Stomach (tissue), 9 donors: ENCODE data around the gene SMYD5. TPM values are rescaled to one million over a fixed set of nuclear protein-coding genes. Genes with fewer than 3 reads are reported as not detected.
A peak's percentile ranks its signal among the peaks of the same experiment; 100 is the strongest.

ENCODE experiments used
- DNase-seq, 2 donors: peaks; one replicate each; pipeline versions ENCODE4 v3.0.0 to v3.0.0-alpha.2; 2013 to 2019
- H3K27ac ChIP-seq, 5 donors: fragments of 200-600 bp in 4 of 5; sonication (generic) in 4 of 5; one replicate each; pipeline ENCODE4 v1.5.1; 2013 to 2019; ENCODE audit warnings: mild to moderate bottlenecking in 1 of 5, moderate library complexity in 1 of 5
- H3K27me3 ChIP-seq, 3 donors: fragments of 200-600 bp; sonication (generic); one replicate each; pipeline ENCODE4 v1.5.1; 2017 to 2019; ENCODE audit warnings: mixed run types in 1 of 3
- H3K36me3 ChIP-seq, 4 donors: fragments of 200-600 bp; sonication (generic); 1 replicate in 3 of 4; 2 replicates in 1 of 4; pipeline ENCODE4 v1.5.1; 2016 to 2019
- H3K4me1 ChIP-seq, 4 donors: fragments of 200-600 bp; sonication (generic); one replicate each; pipeline ENCODE4 v1.5.1; 2016 to 2019
- H3K4me3 ChIP-seq, 4 donors: fragments of 200-600 bp; sonication (generic) in 3 of 4; one replicate each; pipeline ENCODE4 v1.5.1; 2016 to 2019; ENCODE audit warnings: mild to moderate bottlenecking in 1 of 4
- H3K9me3 ChIP-seq, 4 donors: fragments of 200-600 bp; sonication (generic); one replicate each; pipeline ENCODE4 v1.5.1; 2016 to 2019
- EP300 ChIP-seq: sonication (generic); formaldehyde crosslinking; IDR thresholded peaks from one replicate; pipeline ENCODE4 v1.6.1; 2017; ENCODE audit warnings: antibody characterized with exemption
- POLR2A ChIP-seq, 4 donors: fragments of 450-650 bp; IDR thresholded peaks; one replicate each; pipeline ENCODE4 v1.6.1; 2016; ENCODE audit warnings: antibody characterized with exemption in 4 of 4, control low read depth in 2 of 4, mild to moderate bottlenecking in 1 of 4, moderate library complexity in 1 of 4
- POLR2AphosphoS5 ChIP-seq, 3 donors: sonication (generic); formaldehyde crosslinking; IDR thresholded peaks; one replicate each; pipeline ENCODE4 v1.6.1; 2016; ENCODE audit warnings: antibody characterized with exemption in 3 of 3
- WGBS, 5 donors: extraction: QIAGEN DNeasy Blood & Tissue Kit in 3 of 5; methylation state at CpG; one replicate each; pipeline versions ENCODE4 v1.1.5 to v1.1.7; 2013 to 2018; 5-methylcytosine and 5-hydroxymethylcytosine counted together
- intact Hi-C: fragments of 100-400 bp; cut with DNase I; formaldehyde crosslinking; loops from one replicate; pipeline ENCODE4 v1.15.1; 2023; ENCODE audit warnings: low total_unique reads
- polyA plus RNA-seq, 3 donors: library from polyadenylated mRNA; stranded (reverse); fragments of 200-250 nt; gene quantifications; one replicate each; pipeline ENCODE4 v1.2.3, GENCODE V29; 2013
- total RNA-seq, 5 donors: library from RNA; depleted of rRNA; stranded (reverse); fragments of >200 nt; gene quantifications; one replicate each; pipeline versions ENCODE4 v1.1.0 to v1.2.3, GENCODE V29; 2014 to 2016
- TF ChIP-seq, protein P1 (sequence below), 7 experiments: fragments of 450-650 bp in 4 of 7; fragments of 200-600 bp in 3 of 7; sonication (generic) in 3 of 7; IDR thresholded peaks; one replicate each; pipeline ENCODE4 v1.5.1; 2016 to 2019; ENCODE audit warnings: antibody characterized with exemption in 7 of 7, control low read depth in 2 of 7, mild to moderate bottlenecking in 1 of 7
- donor health status: healthy with polysubstance abuse.
- donor health status: Bipolar disorder and iron deficiency.
- donor health status: healthy.

SMYD5 gene
- total and polyA plus RNA-seq, 8 donors: 3.5 to 136 (median 12.9) TPM

GRCh38 chr2:73258913-73259215 lies 44.8 kb downstream of the SMYD5 start:
- H3K36me3 ChIP-seq: peaks cover 0 to 24% (median 18%) of the 10 kb centered on the region in 4 donors
- no peak for DNase-seq
- TF ChIP-seq, protein P1, sequence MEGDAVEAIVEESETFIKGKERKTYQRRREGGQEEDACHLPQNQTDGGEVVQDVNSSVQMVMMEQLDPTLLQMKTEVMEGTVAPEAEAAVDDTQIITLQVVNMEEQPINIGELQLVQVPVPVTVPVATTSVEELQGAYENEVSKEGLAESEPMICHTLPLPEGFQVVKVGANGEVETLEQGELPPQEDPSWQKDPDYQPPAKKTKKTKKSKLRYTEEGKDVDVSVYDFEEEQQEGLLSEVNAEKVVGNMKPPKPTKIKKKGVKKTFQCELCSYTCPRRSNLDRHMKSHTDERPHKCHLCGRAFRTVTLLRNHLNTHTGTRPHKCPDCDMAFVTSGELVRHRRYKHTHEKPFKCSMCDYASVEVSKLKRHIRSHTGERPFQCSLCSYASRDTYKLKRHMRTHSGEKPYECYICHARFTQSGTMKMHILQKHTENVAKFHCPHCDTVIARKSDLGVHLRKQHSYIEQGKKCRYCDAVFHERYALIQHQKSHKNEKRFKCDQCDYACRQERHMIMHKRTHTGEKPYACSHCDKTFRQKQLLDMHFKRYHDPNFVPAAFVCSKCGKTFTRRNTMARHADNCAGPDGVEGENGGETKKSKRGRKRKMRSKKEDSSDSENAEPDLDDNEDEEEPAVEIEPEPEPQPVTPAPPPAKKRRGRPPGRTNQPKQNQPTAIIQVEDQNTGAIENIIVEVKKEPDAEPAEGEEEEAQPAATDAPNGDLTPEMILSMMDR (IDR thresholded peaks at IDR 0.05): no peak
- TF ChIP-seq POLR2AphosphoS5 (IDR thresholded peaks at IDR 0.05) (no peak), POLR2A (IDR thresholded peaks at IDR 0.05) (no peak), EP300 (no peak)
- H3K27ac ChIP-seq: no peak overlapping the region
- intact Hi-C loops: no loop called here
- H3K4me3 ChIP-seq: no peak overlapping the region
- no peaks in the 10 kb centered on the region for H3K27me3 ChIP-seq
- no peaks in the 10 kb centered on the region for H3K4me1 ChIP-seq
- WGBS, 5 donors: 77 to 97% (median 94%) methylated on average over 3 to 9 of the region's 9 CpGs
- no peaks in the 10 kb centered on the region for H3K9me3 ChIP-seq

DNA sequence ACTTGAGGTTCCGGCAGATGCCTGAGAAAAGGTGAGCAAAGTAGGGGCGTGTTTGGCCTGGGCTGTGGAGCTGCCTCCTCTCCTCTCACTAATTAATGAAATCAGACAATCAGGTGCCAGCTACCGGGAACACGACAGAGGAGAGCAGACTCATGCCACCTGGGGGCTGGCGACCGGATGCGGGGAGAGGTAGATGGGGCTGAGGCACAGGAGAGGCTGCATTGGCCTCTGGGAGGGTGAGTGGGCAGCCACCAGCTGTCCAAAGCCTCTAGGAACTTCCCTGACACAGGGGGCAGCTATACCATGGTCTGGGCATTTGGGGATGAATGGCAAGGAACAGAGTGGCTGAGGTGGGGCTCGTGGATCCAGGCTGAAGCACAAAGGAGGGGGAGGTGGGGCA lies 45.2 kb downstream of the SMYD5 start:
- intact Hi-C loops: no loop called here
- no peak overlapping the region for H3K4me3 ChIP-seq
- H3K27me3 ChIP-seq: no peaks in the 10 kb centered on the region
- no peak for DNase-seq
- H3K4me1 ChIP-seq: no peaks in the 10 kb centered on the region
- no peaks in the 10 kb centered on the region for H3K9me3 ChIP-seq
- peaks cover 0 to 21% (median 14%) of the 10 kb centered on the region in 4 donors for H3K36me3 ChIP-seq
- no peak overlapping the region for H3K27ac ChIP-seq
- TF ChIP-seq EP300 (no peak), POLR2A (IDR thresholded peaks at IDR 0.05) (no peak), POLR2AphosphoS5 (IDR thresholded peaks at IDR 0.05) (no peak)
- TF ChIP-seq, protein P1 (IDR thresholded peaks at IDR 0.05): no peak
- 87 to 95% (median 89%) methylated on average over 8 of the region's 8 CpGs for WGBS, 5 donors

GRCh38 chr2:73259704-73260337 lies 45.8 kb downstream of the SMYD5 start:
- no peak for DNase-seq
- 81 to 92% (median 84%) methylated on average over 4 of the region's 4 CpGs for WGBS, 5 donors
- Histone ChIP-seq H3K36me3 (peaks cover 0 to 15% (median 9%) of the 10 kb centered on the region in 4 donors), H3K4me1 (no peaks in the 10 kb centered on the region), H3K9me3 (no peaks in the 10 kb centered on the region), H3K27me3 (no peaks in the 10 kb centered on the region), H3K4me3 (no peak overlapping the region), H3K27ac (no peak overlapping the region)
- TF ChIP-seq POLR2AphosphoS5 (IDR thresholded peaks at IDR 0.05) (no peak), EP300 (no peak), POLR2A (IDR thresholded peaks at IDR 0.05) (no peak)
- TF ChIP-seq, protein P1 (IDR thresholded peaks at IDR 0.05): no peak
- intact Hi-C loops: no loop called here

DNA sequence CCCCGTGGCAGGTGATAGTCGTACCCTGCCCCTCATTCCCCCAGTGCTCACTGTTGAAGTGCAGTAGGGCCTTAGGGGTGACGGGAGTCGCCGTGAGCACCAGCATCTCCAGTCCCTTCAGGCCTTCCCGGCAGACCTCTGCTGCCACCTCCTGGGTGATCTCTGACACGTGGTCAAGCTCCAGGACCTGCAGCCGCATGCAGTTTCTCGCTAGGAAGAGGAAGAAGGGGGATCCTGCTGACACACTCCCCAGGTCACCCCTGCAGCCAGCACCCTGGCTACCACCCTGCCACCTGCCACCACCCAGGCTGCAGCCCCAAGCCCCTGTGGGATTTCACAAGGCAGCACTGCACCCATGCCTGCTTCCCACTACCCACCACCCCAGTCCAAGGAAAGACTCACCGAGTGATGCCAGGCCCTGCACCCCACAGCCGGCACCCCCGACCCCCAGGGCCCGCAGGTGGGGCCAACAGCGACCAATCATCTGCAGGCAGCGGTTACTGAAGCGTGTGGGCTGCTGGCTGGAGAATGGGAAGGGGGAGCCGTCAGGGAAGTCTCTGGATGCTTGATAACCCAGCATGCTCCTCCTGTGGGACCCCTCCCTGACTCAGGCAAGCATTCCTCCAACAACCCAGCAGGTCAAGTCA lies 46.4 kb downstream of the SMYD5 start:
- H3K36me3 ChIP-seq: peaks cover 0 to 11% (median 7%) of the 10 kb centered on the region in 4 donors
- TF ChIP-seq, protein P1 (IDR thresholded peaks at IDR 0.05): peak in 2 of 7 experiments; percentile 12 to 15
- TF ChIP-seq POLR2AphosphoS5 (IDR thresholded peaks at IDR 0.05): no peak
- no peak overlapping the region for H3K4me3 ChIP-seq
- H3K9me3 ChIP-seq: no peaks in the 10 kb centered on the region
- H3K4me1 ChIP-seq: no peaks in the 10 kb centered on the region
- intact Hi-C loops: no loop called here
- peak; percentile 52 to 74 for DNase-seq
- H3K27me3 ChIP-seq: peaks cover 0 to 3% (median 0%) of the 10 kb centered on the region in 3 donors
- WGBS, 5 donors: 20 to 36% (median 30%) methylated on average over 8 to 17 of the region's 17 CpGs
- no peak overlapping the region for H3K27ac ChIP-seq
